Liver (tissue), 9 donors: ENCODE data around the gene SEMA4G. TPM values are rescaled to one million over a fixed set of nuclear protein-coding genes. Genes with fewer than 3 reads are reported as not detected.

ENCODE experiments used
- DNase-seq: peaks from one replicate; pipeline ENCODE4 v3.0.0-alpha.2; 2017; ENCODE audit warnings: low spot score
- H3K27ac ChIP-seq, 2 donors: one replicate each; pipeline ENCODE4 v1.7.0; 2013; ENCODE audit warnings: inconsistent platforms in 2 of 2, low read length in 2 of 2, control low read depth in 1 of 2, low read depth in 1 of 2, mild to moderate bottlenecking in 1 of 2
- H3K27me3 ChIP-seq, 4 donors: one replicate each; pipeline versions ENCODE4 v1.6.1 to v1.7.0; 2013; ENCODE audit warnings: low read length in 3 of 4, inconsistent platforms in 1 of 4, mild to moderate bottlenecking in 1 of 4, moderate library complexity in 1 of 4; ENCODE audit not compliant: control insufficient read depth in 4 of 4, insufficient read depth in 4 of 4
- H3K36me3 ChIP-seq, 4 donors: one replicate each; pipeline versions ENCODE4 v1.6.1 to v1.7.0; 2013; ENCODE audit warnings: low read length in 3 of 4, mild to moderate bottlenecking in 3 of 4, low read depth in 1 of 4, moderate library complexity in 1 of 4; ENCODE audit not compliant: control insufficient read depth in 4 of 4, insufficient read depth in 3 of 4
- H3K4me1 ChIP-seq, 4 donors: one replicate each; pipeline versions ENCODE4 v1.6.1 to v1.7.0; 2013; ENCODE audit warnings: low read length in 3 of 4, mild to moderate bottlenecking in 3 of 4, moderate library complexity in 1 of 4; ENCODE audit not compliant: control insufficient read depth in 4 of 4, insufficient read depth in 4 of 4
- H3K4me3 ChIP-seq, 3 donors: one replicate each; pipeline versions ENCODE4 v1.6.1 to v1.7.0; 2013; ENCODE audit warnings: low read length in 3 of 3, control low read depth in 1 of 3, low read depth in 1 of 3, mild to moderate bottlenecking in 1 of 3
- H3K9ac ChIP-seq, 2 donors: one replicate each; pipeline ENCODE4 v1.7.0; 2013; ENCODE audit warnings: low read length in 2 of 2, mild to moderate bottlenecking in 2 of 2, moderate library complexity in 2 of 2, control low read depth in 1 of 2, low read depth in 1 of 2
- H3K9me3 ChIP-seq, 4 donors: one replicate each; pipeline versions ENCODE4 v1.6.1 to v1.7.0; 2013; ENCODE audit warnings: low read length in 3 of 4; ENCODE audit not compliant: control insufficient read depth in 4 of 4
- EGR1 ChIP-seq, 2 donors: IDR thresholded peaks; 2 replicates each; pipeline ENCODE4 v1.6.1; 2016 to 2018; ENCODE audit warnings: antibody characterized with exemption in 2 of 2, low read depth in 2 of 2
- FOXA2 ChIP-seq: IDR thresholded peaks from 2 replicates; pipeline ENCODE4 v1.6.1; 2016; ENCODE audit warnings: antibody characterized with exemption
- GABPA ChIP-seq, 2 donors: IDR thresholded peaks in 1 of 2; conservative IDR thresholded peaks in 1 of 2; 2 replicates each; pipeline ENCODE4 v1.6.1; 2016; ENCODE audit warnings: antibody characterized with exemption in 2 of 2, mild to moderate bottlenecking in 1 of 2, moderate library complexity in 1 of 2
- HNF4A ChIP-seq, 2 donors: conservative IDR thresholded peaks; 2 replicates each; pipeline ENCODE4 v1.6.1; 2016; ENCODE audit warnings: antibody characterized with exemption in 2 of 2, mild to moderate bottlenecking in 2 of 2
- JUND ChIP-seq, 2 donors: IDR thresholded peaks; 2 replicates each; pipeline ENCODE4 v1.6.1; 2016; ENCODE audit warnings: antibody characterized with exemption in 2 of 2
- MAX ChIP-seq: IDR thresholded peaks from 2 replicates; pipeline ENCODE4 v1.6.1; 2016; ENCODE audit warnings: antibody characterized with exemption
- RAD21 ChIP-seq, 2 donors: IDR thresholded peaks; 2 replicates each; pipeline ENCODE4 v1.6.1; 2016; ENCODE audit warnings: antibody characterized with exemption in 2 of 2, mild to moderate bottlenecking in 2 of 2
- REST ChIP-seq: IDR thresholded peaks from 2 replicates; pipeline ENCODE4 v1.6.1; 2016; ENCODE audit warnings: antibody characterized with exemption, mild to moderate bottlenecking
- RXRA ChIP-seq, 2 donors: IDR thresholded peaks; 2 replicates each; pipeline ENCODE4 v1.6.1; 2017 to 2018; ENCODE audit warnings: antibody characterized with exemption in 2 of 2, mild to moderate bottlenecking in 1 of 2
- SP1 ChIP-seq: IDR thresholded peaks from 2 replicates; pipeline ENCODE4 v1.6.1; 2018; ENCODE audit warnings: antibody characterized with exemption, mild to moderate bottlenecking
- TAF1 ChIP-seq: conservative IDR thresholded peaks from 2 replicates; pipeline ENCODE4 v1.6.1; 2016; ENCODE audit warnings: antibody characterized with exemption, mild to moderate bottlenecking
- YY1 ChIP-seq: IDR thresholded peaks from 2 replicates; pipeline ENCODE4 v1.6.1; 2016; ENCODE audit warnings: antibody characterized with exemption, mild to moderate bottlenecking
- ZBTB33 ChIP-seq: IDR thresholded peaks from 2 replicates; pipeline ENCODE4 v1.6.1; 2016; ENCODE audit warnings: antibody characterized with exemption
- WGBS: extraction: QIAGEN DNeasy Blood & Tissue Kit; methylation state at CpG from one replicate; pipeline ENCODE4 v1.1.7; 2013; 5-methylcytosine and 5-hydroxymethylcytosine counted together
- polyA plus RNA-seq, 2 donors: library from polyadenylated mRNA; stranded (reverse) in 1 of 2; unstranded in 1 of 2; fragments of 200-250 nt in 1 of 2; fragments of >200 nt in 1 of 2; fragmentation: Nextera tagmentation in 1 of 2; extraction: Ambion mirVana in 1 of 2; gene quantifications; one replicate each; pipeline versions ENCODE4 v1.2.1 to v1.2.3, GENCODE V29; 2013 to 2015
- total RNA-seq, 2 donors: library from RNA; depleted of rRNA; stranded (reverse); fragments of >200 nt; gene quantifications; one replicate each; pipeline ENCODE4 v1.2.3, GENCODE V29; 2014
- donor health status: healthy.
- donor health status: healthy.
- donor health status: healthy.
- donor health status: healthy.
- donor health status: healthy.

The SEMA4G gene
- total and polyA plus RNA-seq, 4 donors = 13.9 to 56.0 (median 30.2) TPM

GRCh38 chr10:101007915-101008822, 38.9 kb downstream of the SEMA4G start:
- no peaks in the 10 kb centered on the region for H3K9me3 ChIP-seq
- no peak overlapping the region for H3K27ac ChIP-seq
- no peak for DNase-seq
- H3K9ac ChIP-seq = no peak overlapping the region
- no peaks in the 10 kb centered on the region for H3K27me3 ChIP-seq
- no peak overlapping the region for H3K4me3 ChIP-seq
- H3K4me1 ChIP-seq = peaks cover 0 to 11% (median 1%) of the 10 kb centered on the region in 4 donors
- 72% methylated on average over 13 of the region's 13 CpGs for WGBS
- H3K36me3 ChIP-seq = peaks cover 0 to 11% (median 0%) of the 10 kb centered on the region in 4 donors
- no peak for TF ChIP-seq RAD21 (IDR thresholded peaks at IDR 0.05)
- TF ChIP-seq RXRA (IDR thresholded peaks at IDR 0.05) = no peak
- TF ChIP-seq SP1 = no peak
- TF ChIP-seq REST = no peak
- no peak for TF ChIP-seq TAF1
- TF ChIP-seq MAX = no peak

GRCh38 chr10:101008823-101009423, 39.6 kb downstream of the SEMA4G start:
- Histone ChIP-seq H3K36me3 (peaks cover 0 to 11% (median 0%) of the 10 kb centered on the region in 4 donors), H3K4me1 (peaks cover 0 to 12% (median 3%) of the 10 kb centered on the region in 4 donors), H3K27me3 (no peaks in the 10 kb centered on the region), H3K27ac (no peak overlapping the region), H3K4me3 (no peak overlapping the region), H3K9me3 (no peaks in the 10 kb centered on the region), H3K9ac (no peak overlapping the region)
- TF ChIP-seq FOXA2 (no peak), EGR1 (IDR thresholded peaks at IDR 0.05; ENCODE audit: low read depth in 2 of 2) (no peak)
- no peak for DNase-seq
- WGBS = 79% methylated on average over 6 of the region's 6 CpGs

GRCh38 chr10:101010329-101010728, 41.0 kb downstream of the SEMA4G start:
- H3K9me3 ChIP-seq = no peaks in the 10 kb centered on the region
- no peak overlapping the region for H3K9ac ChIP-seq
- no peak overlapping the region for H3K4me3 ChIP-seq
- WGBS = 95% methylated on average over 22 of the region's 22 CpGs
- H3K4me1 ChIP-seq = peaks cover 0 to 12% (median 3%) of the 10 kb centered on the region in 4 donors
- H3K27ac ChIP-seq = no peak overlapping the region
- H3K27me3 ChIP-seq = no peaks in the 10 kb centered on the region
- peaks cover 0 to 9% (median 0%) of the 10 kb centered on the region in 4 donors for H3K36me3 ChIP-seq
- no peak for DNase-seq
- TF ChIP-seq EGR1 (IDR thresholded peaks at IDR 0.05; ENCODE audit: low read depth in 2 of 2) (no peak), HNF4A (conservative IDR thresholded peaks at IDR 0.05) (no peak), REST (no peak), YY1 (no peak), MAX (no peak), GABPA (IDR thresholded peaks at IDR 0.05 in 1 of 2, conservative IDR thresholded peaks at IDR 0.05 in 1 of 2) (no peak), JUND (IDR thresholded peaks at IDR 0.05) (no peak), ZBTB33 (no peak)
